ENCODE measurements around the gene FRY. TPM values are rescaled to one million over a fixed set of nuclear protein-coding genes. Genes with fewer than 3 reads are reported as not detected.

FRY gene
- total RNA-seq, 2 donors from 2014 or later, result 16.4 to 33.3 TPM

GRCh38 chr13:32317716-32318465 lies 286.3 kb downstream of the FRY start:
- H3K4me3 ChIP-seq, result no peak overlapping the region
- no peaks in the 10 kb centered on the region for H3K4me1 ChIP-seq (replicated peaks)
- H3K27me3 ChIP-seq (replicated peaks; ENCODE audit: insufficient read depth), result no peaks in the 10 kb centered on the region
- TF ChIP-seq CTCF (IDR thresholded peaks at IDR 0.05), result no peak
- TF ChIP-seq POLR2AphosphoS5 (IDR thresholded peaks at IDR 0.05), result no peak
- TF ChIP-seq POLR2A (IDR thresholded peaks at IDR 0.05), result no peak
- intact Hi-C loops (cut with DNase I), result loop anchor here (10.0 kb wide), 1 partner anchor 217 kb away; the partner anchor contains the start of gene N4BP2L2
- 89% methylated on average over 2 of the region's 2 CpGs for WGBS
- no peak for DNase-seq (ENCODE audit: low spot score)
- no peaks in the 10 kb centered on the region for H3K36me3 ChIP-seq
- H3K27ac ChIP-seq, result no peak overlapping the region
- H3K9me3 ChIP-seq, result no peaks in the 10 kb centered on the region

- no peak for TF ChIP-seq POLR2A (IDR thresholded peaks at IDR 0.05)
- H3K9me3 ChIP-seq, result no peaks in the 10 kb centered on the region
- no peaks in the 10 kb centered on the region for H3K4me1 ChIP-seq (replicated peaks)
- H3K27me3 ChIP-seq (replicated peaks; ENCODE audit: insufficient read depth), result no peaks in the 10 kb centered on the region
- intact Hi-C loops (cut with DNase I), result no loop called here
- no peak overlapping the region for H3K27ac ChIP-seq
- H3K4me3 ChIP-seq, result no peak overlapping the region
- no peak for DNase-seq (ENCODE audit: low spot score)
- 69% methylated on average over 4 of the region's 4 CpGs for WGBS
- no peaks in the 10 kb centered on the region for H3K36me3 ChIP-seq
Measured at GRCh38 chr13:32320528-32320927, 289.0 kb downstream of the FRY start.

GRCh38 chr13:32323912-32324311 lies 292.3 kb downstream of the FRY start:
- Histone ChIP-seq H3K9me3 (no peaks in the 10 kb centered on the region), H3K4me3 (no peak overlapping the region), H3K4me1 (replicated peaks) (no peaks in the 10 kb centered on the region), H3K27ac (no peak overlapping the region), H3K27me3 (replicated peaks; ENCODE audit: insufficient read depth) (no peaks in the 10 kb centered on the region), H3K36me3 (no peaks in the 10 kb centered on the region)
- no peak for TF ChIP-seq POLR2A (IDR thresholded peaks at IDR 0.05)
- TF ChIP-seq CTCF (IDR thresholded peaks at IDR 0.05), result no peak
- TF ChIP-seq POLR2AphosphoS5 (IDR thresholded peaks at IDR 0.05), result no peak
- no peak for DNase-seq (ENCODE audit: low spot score)
- intact Hi-C loops (cut with DNase I), result no loop called here

GRCh38 chr13:32330441-32330840 lies 298.9 kb downstream of the FRY start:
- Histone ChIP-seq H3K36me3 (no peaks in the 10 kb centered on the region), H3K4me3 (no peak overlapping the region), H3K27me3 (replicated peaks; ENCODE audit: insufficient read depth) (no peaks in the 10 kb centered on the region), H3K27ac (no peak overlapping the region), H3K9me3 (no peaks in the 10 kb centered on the region), H3K4me1 (replicated peaks) (no peaks in the 10 kb centered on the region)
- 98% methylated on average over 2 of the region's 2 CpGs for WGBS
- DNase-seq (ENCODE audit: low spot score), result no peak
- intact Hi-C loops (cut with DNase I), result no loop called here
- TF ChIP-seq POLR2A (IDR thresholded peaks at IDR 0.05) (no peak), CTCF (IDR thresholded peaks at IDR 0.05) (no peak), POLR2AphosphoS5 (IDR thresholded peaks at IDR 0.05) (no peak)

- 79% methylated on average over 2 of the region's 2 CpGs for WGBS
- no peak for TF ChIP-seq CTCF (IDR thresholded peaks at IDR 0.05)
- TF ChIP-seq POLR2A (IDR thresholded peaks at IDR 0.05), result no peak
- TF ChIP-seq POLR2AphosphoS5 (IDR thresholded peaks at IDR 0.05), result no peak
- intact Hi-C loops (cut with DNase I), result no loop called here
- Histone ChIP-seq H3K27me3 (replicated peaks; ENCODE audit: insufficient read depth) (no peaks in the 10 kb centered on the region), H3K27ac (no peak overlapping the region), H3K9me3 (no peaks in the 10 kb centered on the region), H3K4me3 (no peak overlapping the region), H3K36me3 (no peaks in the 10 kb centered on the region), H3K4me1 (replicated peaks) (no peaks in the 10 kb centered on the region)
- DNase-seq (ENCODE audit: low spot score), result no peak
Measured at GRCh38 chr13:32334671-32335070, 303.1 kb downstream of the FRY start.
